H9 (cell line): Measurements from ENCODE around the gene KSR1. TPM values are rescaled to one million over a fixed set of nuclear protein-coding genes. Genes with fewer than 3 reads are reported as not detected.

Experiments used
- DNase-seq: peaks from one replicate; pipeline ENCODE4 v3.0.0-alpha.2; 2017
- H2AFZ ChIP-seq: one replicate; pipeline ENCODE4 v1.6.1; 2013; ENCODE audit warnings: mild to moderate bottlenecking, low read length, control low read depth, moderate library complexity
- H2AK5ac ChIP-seq: 2 replicates; pipeline ENCODE4 v1.6.1; 2013; ENCODE audit warnings: low read length, control low read depth, mixed read lengths; ENCODE audit not compliant: insufficient read length
- H2BK120ac ChIP-seq: one replicate; pipeline ENCODE4 v1.6.1; 2013; ENCODE audit warnings: low read depth, mild to moderate bottlenecking, low read length, control low read depth, inconsistent platforms; ENCODE audit not compliant: poor library complexity, severe bottlenecking
- H2BK12ac ChIP-seq: 2 replicates; pipeline ENCODE4 v1.6.1; 2013; ENCODE audit warnings: low read length, control low read depth, mixed read lengths, low read depth; ENCODE audit not compliant: insufficient read length
- H2BK15ac ChIP-seq: 2 replicates; pipeline ENCODE4 v1.6.1; 2013; ENCODE audit warnings: low read depth, low read length, control low read depth
- H2BK20ac ChIP-seq: one replicate; pipeline ENCODE4 v1.6.1; 2013; ENCODE audit warnings: low read depth, mild to moderate bottlenecking, low read length, control low read depth, inconsistent platforms; ENCODE audit not compliant: poor library complexity, severe bottlenecking
- H2BK5ac ChIP-seq: 2 replicates; pipeline ENCODE4 v1.6.1; 2013; ENCODE audit warnings: low read length, control low read depth, mixed read lengths; ENCODE audit not compliant: insufficient read length
- H3K14ac ChIP-seq: 2 replicates; pipeline ENCODE4 v1.6.1; 2013; ENCODE audit warnings: low read length, control low read depth; ENCODE audit not compliant: insufficient read depth
- H3K18ac ChIP-seq: 2 replicates; pipeline ENCODE4 v1.6.1; 2013; ENCODE audit warnings: low read depth, mild to moderate bottlenecking, mixed read lengths, low read length, control low read depth; ENCODE audit not compliant: insufficient read length
- H3K23ac ChIP-seq: 2 replicates; pipeline ENCODE4 v1.6.1; 2013; ENCODE audit warnings: low read length, control low read depth, mixed read lengths, low read depth; ENCODE audit not compliant: insufficient read length
- H3K23me2 ChIP-seq: 2 replicates; pipeline ENCODE4 v1.6.1; 2013; ENCODE audit warnings: low read depth, mild to moderate bottlenecking, mixed read lengths, low read length, control low read depth; ENCODE audit not compliant: insufficient read length, poor library complexity, severe bottlenecking
- H3K27ac ChIP-seq: 2 replicates; pipeline ENCODE4 v1.5.1; 2013; ENCODE audit warnings: low read length, control low read depth, mixed read lengths, low read depth; ENCODE audit not compliant: insufficient read length
- H3K27me3 ChIP-seq: 2 replicates; pipeline ENCODE4 v1.6.1; 2013; ENCODE audit warnings: low read length, control low read depth, inconsistent platforms; ENCODE audit not compliant: insufficient read depth
- H3K4ac ChIP-seq: 2 replicates; pipeline ENCODE4 v1.6.1; 2013; ENCODE audit warnings: low read depth, mild to moderate bottlenecking, control low read depth, inconsistent platforms, low read length, moderate library complexity
- H3K4me1 ChIP-seq: 2 replicates; pipeline ENCODE4 v1.6.1; 2013; ENCODE audit warnings: low read length, control low read depth, inconsistent platforms; ENCODE audit not compliant: insufficient read depth
- H3K4me2 ChIP-seq: 2 replicates; pipeline ENCODE4 v1.6.1; 2013; ENCODE audit warnings: low read length, control low read depth, mixed read lengths; ENCODE audit not compliant: insufficient read length, insufficient read depth
- H3K56ac ChIP-seq: 2 replicates; pipeline ENCODE4 v1.6.1; 2013; ENCODE audit warnings: low read depth, mild to moderate bottlenecking, mixed read lengths, low read length, control low read depth; ENCODE audit not compliant: insufficient read length
- H3K79me1 ChIP-seq: 2 replicates; pipeline ENCODE4 v1.6.1; 2013; ENCODE audit warnings: low read depth, mild to moderate bottlenecking, moderate library complexity, low read length, control low read depth, inconsistent platforms; ENCODE audit not compliant: insufficient read depth, poor library complexity, severe bottlenecking
- H3K79me2 ChIP-seq: 2 replicates; pipeline ENCODE4 v1.6.1; 2013; ENCODE audit warnings: low read length, control low read depth, inconsistent platforms; ENCODE audit not compliant: insufficient read depth
- H3K9ac ChIP-seq: 2 replicates; pipeline ENCODE4 v1.6.1; 2013; ENCODE audit warnings: low read length, control low read depth, mixed read lengths; ENCODE audit not compliant: insufficient read length; ENCODE audit errors: extremely low read depth
- H3K9me3 ChIP-seq: one replicate; pipeline ENCODE4 v1.6.1; 2013; ENCODE audit warnings: low read depth, low read length, inconsistent platforms; ENCODE audit not compliant: control insufficient read depth
- H3T11ph ChIP-seq: one replicate; pipeline ENCODE4 v1.6.1; 2013; ENCODE audit warnings: mild to moderate bottlenecking, low read length, control low read depth, inconsistent platforms
- H4K20me1 ChIP-seq: one replicate; pipeline ENCODE4 v1.6.1; 2013; ENCODE audit not compliant: control insufficient read depth, insufficient read length, insufficient read depth
- H4K5ac ChIP-seq: 2 replicates; pipeline ENCODE4 v1.6.1; 2013; ENCODE audit warnings: low read depth, mild to moderate bottlenecking, mixed read lengths, low read length, control low read depth; ENCODE audit not compliant: insufficient read length
- H4K8ac ChIP-seq: replicated peaks from 2 replicates; pipeline ENCODE4 v1.6.1; 2013; ENCODE audit warnings: low read length, control low read depth, mixed read lengths, low read depth; ENCODE audit not compliant: insufficient read length
- H4K91ac ChIP-seq: 2 replicates; pipeline ENCODE4 v1.6.1; 2013; ENCODE audit warnings: low read depth, mild to moderate bottlenecking, moderate library complexity, mixed read lengths, low read length, control low read depth; ENCODE audit not compliant: insufficient read length
- H3K27ac Mint-ChIP-seq, 3 experiments: 2 replicates in 2 of 3; 3 replicates in 1 of 3; pipeline ENCODE4 v1.8.0; 2020 to 2021; ENCODE audit warnings: mixed read lengths in 3 of 3, mild to moderate bottlenecking in 1 of 3, moderate library complexity in 1 of 3
- H3K27me3 Mint-ChIP-seq: 2 replicates; pipeline ENCODE4 v1.8.0; 2021; ENCODE audit warnings: low read depth, mild to moderate bottlenecking, moderate library complexity, mixed read lengths
- H3K36me3 Mint-ChIP-seq, 3 experiments: 2 replicates in 2 of 3; 3 replicates in 1 of 3; pipeline ENCODE4 v1.8.0; 2020 to 2021; ENCODE audit warnings: low read depth in 3 of 3, mixed read lengths in 3 of 3; ENCODE audit not compliant: insufficient read depth in 1 of 3
- H3K4me1 Mint-ChIP-seq, 2 experiments: 2 replicates each; pipeline ENCODE4 v1.8.0; 2020; ENCODE audit warnings: mixed read lengths in 2 of 2
- H3K4me3 Mint-ChIP-seq, 2 experiments: 2 replicates in 1 of 2; 3 replicates in 1 of 2; pipeline ENCODE4 v1.8.0; 2020 to 2021; ENCODE audit warnings: mild to moderate bottlenecking in 2 of 2, mixed read lengths in 2 of 2, moderate library complexity in 1 of 2
- H3K9me3 Mint-ChIP-seq, 2 experiments: 2 replicates in 1 of 2; 3 replicates in 1 of 2; pipeline ENCODE4 v1.8.0; 2020; ENCODE audit warnings: mild to moderate bottlenecking in 2 of 2, mixed read lengths in 2 of 2, moderate library complexity in 1 of 2
- WGBS: extraction: QIAGEN DNeasy Blood & Tissue Kit; methylation state at CpG from one replicate; pipeline ENCODE4 v1.1.7; 2013; ENCODE audit warnings: missing lambda C conversion rate, low lambda C conversion rate, mixed read lengths; ENCODE audit not compliant: insufficient read length; ENCODE audit errors: extremely low coverage; 5-methylcytosine and 5-hydroxymethylcytosine counted together
- total RNA-seq: library from RNA; stranded (reverse); gene quantifications from 2 replicates; pipeline ENCODE4 v1.2.1, GENCODE V29; 2021
- TF ChIP-seq, protein P1 (sequence below): fragments of 200-600 bp; sonication (generic); conservative IDR thresholded peaks from 3 replicates; pipeline ENCODE4 v1.8.0; 2021; ENCODE audit warnings: antibody characterized with exemption, mild to moderate bottlenecking

KSR1 gene
- total RNA-seq, 1 experiment from 2014 or later, result 44.9 TPM

DNA sequence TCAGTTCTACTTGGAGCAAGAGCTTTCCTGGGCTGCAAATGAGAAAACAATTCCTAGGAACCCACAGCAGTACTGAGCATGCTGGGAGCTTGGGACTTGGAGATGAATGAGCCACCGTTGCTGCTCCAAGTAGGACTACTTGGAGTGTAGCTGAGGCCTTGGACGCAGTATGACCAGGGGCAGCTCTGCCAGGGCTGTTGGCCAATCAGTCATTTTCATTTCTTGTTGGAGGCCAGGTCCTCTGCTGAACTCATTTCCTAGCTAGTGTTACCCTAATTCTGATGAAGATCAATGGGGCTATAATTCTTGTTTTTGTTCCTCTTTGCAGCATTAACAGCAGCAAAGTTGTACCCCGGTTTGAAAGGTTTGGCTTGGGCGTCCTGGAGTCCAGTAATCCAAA is 166.7 kb downstream of the KSR1 start:
- Histone ChIP-seq H3K4me2 (no peak overlapping the region), H4K20me1 (no peaks in the 10 kb centered on the region), H3K79me1 (no peaks in the 10 kb centered on the region), H2AFZ (no peak overlapping the region), H3K18ac (no peak overlapping the region), H3K27ac (no peak overlapping the region), H3T11ph (no peak overlapping the region), H3K23me2 (no peaks in the 10 kb centered on the region), H2BK12ac (no peak overlapping the region), H3K9ac (no peak overlapping the region), H2BK20ac (no peak overlapping the region), H4K5ac (no peak overlapping the region), H3K27me3 (no peaks in the 10 kb centered on the region), H3K14ac (no peak overlapping the region), H3K4ac (no peak overlapping the region), H4K91ac (no peak overlapping the region), H4K8ac (no peak overlapping the region), H3K4me1 (no peaks in the 10 kb centered on the region), H3K23ac (no peak overlapping the region), H2BK5ac (no peak overlapping the region), H2AK5ac (no peak overlapping the region), H3K79me2 (no peaks in the 10 kb centered on the region), H2BK15ac (no peak overlapping the region), H3K9me3 (no peaks in the 10 kb centered on the region), H2BK120ac (no peak overlapping the region), H3K56ac (no peak overlapping the region)
- no CpG with 5 or more reads among the region's 4 CpGs for WGBS
- Mint-ChIP-seq H3K4me3 (no peak overlapping the region), H3K27me3 (no peaks in the 10 kb centered on the region), H3K36me3 (peaks cover 5 to 52% (median 31%) of the 10 kb centered on the region in 3 experiments; a peak in 6 of 7 replicates), H3K9me3 (no peaks in the 10 kb centered on the region), H3K4me1 (no peaks in the 10 kb centered on the region), H3K27ac (no peak overlapping the region)
- TF ChIP-seq, protein P1, sequence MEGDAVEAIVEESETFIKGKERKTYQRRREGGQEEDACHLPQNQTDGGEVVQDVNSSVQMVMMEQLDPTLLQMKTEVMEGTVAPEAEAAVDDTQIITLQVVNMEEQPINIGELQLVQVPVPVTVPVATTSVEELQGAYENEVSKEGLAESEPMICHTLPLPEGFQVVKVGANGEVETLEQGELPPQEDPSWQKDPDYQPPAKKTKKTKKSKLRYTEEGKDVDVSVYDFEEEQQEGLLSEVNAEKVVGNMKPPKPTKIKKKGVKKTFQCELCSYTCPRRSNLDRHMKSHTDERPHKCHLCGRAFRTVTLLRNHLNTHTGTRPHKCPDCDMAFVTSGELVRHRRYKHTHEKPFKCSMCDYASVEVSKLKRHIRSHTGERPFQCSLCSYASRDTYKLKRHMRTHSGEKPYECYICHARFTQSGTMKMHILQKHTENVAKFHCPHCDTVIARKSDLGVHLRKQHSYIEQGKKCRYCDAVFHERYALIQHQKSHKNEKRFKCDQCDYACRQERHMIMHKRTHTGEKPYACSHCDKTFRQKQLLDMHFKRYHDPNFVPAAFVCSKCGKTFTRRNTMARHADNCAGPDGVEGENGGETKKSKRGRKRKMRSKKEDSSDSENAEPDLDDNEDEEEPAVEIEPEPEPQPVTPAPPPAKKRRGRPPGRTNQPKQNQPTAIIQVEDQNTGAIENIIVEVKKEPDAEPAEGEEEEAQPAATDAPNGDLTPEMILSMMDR, result no peak
- no peak for DNase-seq
